Progenitor cell of endocrine pancreas (in vitro differentiated cells): ENCODE measurements around the gene FLRT1. TPM values are rescaled to one million over a fixed set of nuclear protein-coding genes. Genes with fewer than 3 reads are reported as not detected.

Experiments
- DNase-seq: peaks from one replicate; pipeline ENCODE4 v3.0.0; 2021; ENCODE audit warnings: low spot score; ENCODE audit not compliant: unreplicated experiment
- H3K27ac Mint-ChIP-seq: 2 replicates; pipeline ENCODE4 v1.8.0; 2021; ENCODE audit warnings: mild to moderate bottlenecking, moderate library complexity, mixed read lengths
- H3K27me3 Mint-ChIP-seq: 2 replicates; pipeline ENCODE4 v1.8.0; 2021; ENCODE audit warnings: mixed read lengths
- H3K36me3 Mint-ChIP-seq: 2 replicates; pipeline ENCODE4 v1.8.0; 2022; ENCODE audit warnings: mixed read lengths; ENCODE audit not compliant: insufficient read depth
- H3K4me1 Mint-ChIP-seq: 2 replicates; pipeline ENCODE4 v1.8.0; 2021; ENCODE audit warnings: low read depth, mixed read lengths
- H3K4me3 Mint-ChIP-seq: 2 replicates; pipeline ENCODE4 v1.8.0; 2021; ENCODE audit warnings: low read depth, mild to moderate bottlenecking, moderate library complexity, mixed read lengths
- H3K9me3 Mint-ChIP-seq: 2 replicates; pipeline ENCODE4 v1.8.0; 2021; ENCODE audit warnings: low read depth, mixed read lengths
- total RNA-seq: library from RNA; stranded (reverse); gene quantifications from 2 replicates; pipeline ENCODE4 v1.2.1, GENCODE V29; 2021
- TF ChIP-seq, protein P1 (sequence below): fragments of 200-600 bp; sonication (generic); IDR thresholded peaks from one replicate; pipeline ENCODE4 v1.5.0; 2021; ENCODE audit warnings: antibody characterized with exemption, mild to moderate bottlenecking; ENCODE audit not compliant: unreplicated experiment

The FLRT1 gene
- total RNA-seq, 1 donor from 2014 or later: 0.17 TPM

DNA sequence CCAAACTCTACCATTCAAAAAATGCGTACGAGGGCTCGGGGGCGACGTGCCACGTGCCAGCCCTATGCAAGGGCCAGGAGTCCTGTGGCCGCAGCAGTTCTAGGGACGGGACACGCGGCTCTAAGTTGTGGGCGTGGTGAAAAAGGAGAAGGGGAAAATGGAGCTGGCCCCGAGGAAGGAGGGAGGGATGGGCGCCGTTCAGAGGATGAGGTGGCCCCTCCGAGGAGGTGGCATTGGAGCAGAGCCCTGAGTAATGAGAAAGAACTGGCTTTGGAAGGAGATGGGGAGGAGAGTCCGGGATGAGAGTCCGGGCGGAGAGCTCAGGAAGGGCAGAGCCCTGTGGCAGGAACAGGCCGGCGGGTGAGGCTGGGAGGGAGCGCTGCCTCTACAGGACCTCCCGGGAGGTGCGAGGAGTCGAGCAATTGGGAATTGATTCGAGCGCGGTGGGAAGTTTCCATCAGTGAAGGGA, 28.5 kb upstream of the FLRT1 start:
- Mint-ChIP-seq H3K27ac (no peak overlapping the region), H3K27me3 (peaks cover 38% of the 10 kb centered on the region), H3K36me3 (peaks cover 4% of the 10 kb centered on the region), H3K9me3 (no peaks in the 10 kb centered on the region), H3K4me3 (peak overlapping the region; percentile 28), H3K4me1 (peaks cover 21% of the 10 kb centered on the region)
- no peak for DNase-seq
- TF ChIP-seq, protein P1, sequence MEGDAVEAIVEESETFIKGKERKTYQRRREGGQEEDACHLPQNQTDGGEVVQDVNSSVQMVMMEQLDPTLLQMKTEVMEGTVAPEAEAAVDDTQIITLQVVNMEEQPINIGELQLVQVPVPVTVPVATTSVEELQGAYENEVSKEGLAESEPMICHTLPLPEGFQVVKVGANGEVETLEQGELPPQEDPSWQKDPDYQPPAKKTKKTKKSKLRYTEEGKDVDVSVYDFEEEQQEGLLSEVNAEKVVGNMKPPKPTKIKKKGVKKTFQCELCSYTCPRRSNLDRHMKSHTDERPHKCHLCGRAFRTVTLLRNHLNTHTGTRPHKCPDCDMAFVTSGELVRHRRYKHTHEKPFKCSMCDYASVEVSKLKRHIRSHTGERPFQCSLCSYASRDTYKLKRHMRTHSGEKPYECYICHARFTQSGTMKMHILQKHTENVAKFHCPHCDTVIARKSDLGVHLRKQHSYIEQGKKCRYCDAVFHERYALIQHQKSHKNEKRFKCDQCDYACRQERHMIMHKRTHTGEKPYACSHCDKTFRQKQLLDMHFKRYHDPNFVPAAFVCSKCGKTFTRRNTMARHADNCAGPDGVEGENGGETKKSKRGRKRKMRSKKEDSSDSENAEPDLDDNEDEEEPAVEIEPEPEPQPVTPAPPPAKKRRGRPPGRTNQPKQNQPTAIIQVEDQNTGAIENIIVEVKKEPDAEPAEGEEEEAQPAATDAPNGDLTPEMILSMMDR: no peak

DNA sequence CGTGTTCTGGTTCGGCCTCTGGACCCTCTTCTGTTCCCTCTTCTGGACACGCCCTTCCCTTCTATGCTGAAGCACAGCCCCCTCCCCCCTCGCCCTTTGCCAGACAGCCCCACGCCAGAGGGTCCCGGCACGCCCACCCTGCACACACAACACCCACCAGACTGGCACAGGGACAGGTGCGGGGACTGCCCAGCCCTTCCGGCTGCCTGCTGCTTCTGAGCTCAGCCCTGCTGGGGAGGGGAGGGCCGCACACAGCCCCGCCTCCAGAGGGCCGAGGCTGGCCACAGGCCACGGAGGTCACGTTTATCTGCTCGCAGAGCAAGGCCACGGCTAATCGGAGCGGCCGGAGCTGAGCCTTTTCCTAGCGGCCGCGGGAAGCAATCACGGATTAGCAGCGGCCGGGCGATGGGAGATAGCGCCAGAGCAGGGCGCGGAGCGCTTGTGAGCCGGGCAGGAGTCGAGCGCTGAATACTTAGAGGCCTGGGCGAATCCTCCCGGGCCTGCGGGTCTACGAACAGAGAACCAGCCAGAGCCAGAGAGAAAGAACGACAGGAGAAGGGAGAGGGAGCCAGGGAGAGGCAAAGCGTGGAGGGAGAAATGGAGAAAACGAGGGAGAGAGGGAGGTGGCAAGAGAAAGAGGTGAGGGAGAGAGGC, 28.0 kb upstream of the FLRT1 start:
- H3K36me3 Mint-ChIP-seq: peaks cover 4% of the 10 kb centered on the region
- H3K4me1 Mint-ChIP-seq: peaks cover 21% of the 10 kb centered on the region
- peak; percentile 64 for DNase-seq
- TF ChIP-seq, protein P1: peak; percentile 47
- no peaks in the 10 kb centered on the region for H3K9me3 Mint-ChIP-seq
- H3K27me3 Mint-ChIP-seq: peaks cover 38% of the 10 kb centered on the region
- H3K4me3 Mint-ChIP-seq: peak overlapping the region; percentile 25
- peak overlapping the region; percentile 8 for H3K27ac Mint-ChIP-seq

DNA sequence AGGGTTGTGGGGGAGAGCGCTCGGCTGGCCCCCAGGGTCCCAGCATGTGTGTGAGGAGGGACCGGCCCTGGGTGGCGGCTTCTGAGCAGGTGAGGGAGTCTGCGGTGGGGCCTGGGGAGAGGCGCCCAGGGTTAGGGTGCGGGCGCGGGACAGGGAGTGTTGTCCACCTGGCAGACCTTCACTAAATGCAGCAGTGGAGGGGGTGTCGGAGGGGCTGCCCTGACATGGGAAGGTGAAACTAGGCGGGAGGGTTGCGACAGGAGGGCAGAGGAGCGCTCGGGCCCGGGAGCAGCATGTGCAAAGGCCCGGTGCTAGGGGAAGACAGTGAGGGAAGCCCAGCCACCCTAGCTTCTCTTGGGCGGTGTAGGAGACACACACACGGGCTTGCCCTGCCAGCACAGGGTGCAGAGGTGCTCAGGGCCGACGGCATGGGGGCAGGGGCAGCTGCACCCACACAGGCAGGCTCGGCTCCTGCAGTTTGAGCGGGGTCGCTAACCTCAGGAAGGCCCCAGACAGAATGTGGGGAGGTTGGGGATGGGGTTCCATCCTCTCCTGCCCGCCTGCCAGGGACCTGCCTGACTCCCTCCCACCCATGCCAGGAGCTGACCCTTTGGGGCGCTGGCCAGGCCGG, 27.3 kb upstream of the FLRT1 start:
- H3K27me3 Mint-ChIP-seq: peaks cover 33% of the 10 kb centered on the region
- DNase-seq: no peak
- H3K4me1 Mint-ChIP-seq: peaks cover 21% of the 10 kb centered on the region
- no peaks in the 10 kb centered on the region for H3K9me3 Mint-ChIP-seq
- no peak overlapping the region for H3K4me3 Mint-ChIP-seq
- peaks cover 4% of the 10 kb centered on the region for H3K36me3 Mint-ChIP-seq
- H3K27ac Mint-ChIP-seq: peak overlapping the region; percentile 8
- TF ChIP-seq, protein P1: no peak

DNA sequence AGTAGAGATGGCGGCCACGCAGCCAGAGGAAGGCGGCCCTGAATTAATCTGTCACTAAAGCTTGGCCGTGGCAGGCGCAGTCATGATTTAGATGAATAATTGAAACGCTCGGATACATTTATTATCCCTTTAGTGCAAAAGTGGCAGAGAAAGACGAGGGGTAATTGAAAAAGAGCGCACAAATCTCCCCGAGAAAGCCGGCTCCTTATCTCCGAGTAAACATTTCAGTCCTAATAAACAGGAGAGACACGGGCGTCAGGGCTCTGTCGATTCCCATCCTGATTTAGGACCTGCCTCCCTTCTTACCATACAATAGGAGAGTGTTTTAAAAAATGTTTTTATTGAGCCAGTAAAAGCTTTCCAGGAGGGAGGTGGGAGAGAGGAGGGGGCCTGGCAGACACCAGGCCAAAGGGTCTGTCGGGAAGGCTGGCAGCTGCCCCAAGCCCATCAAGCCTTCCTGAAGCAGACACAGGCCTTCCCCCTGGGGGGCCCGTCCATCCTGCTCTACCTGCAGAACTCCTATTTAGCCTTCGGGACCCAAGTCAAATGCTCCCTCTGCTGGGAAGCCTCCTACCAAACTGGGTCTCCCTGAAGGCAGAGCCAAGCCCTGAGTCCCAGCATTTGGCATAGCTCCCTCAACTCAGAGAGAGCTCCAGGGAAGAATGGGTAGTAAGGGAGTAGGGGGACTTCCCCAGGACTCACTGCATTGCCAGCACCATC, 26.7 kb upstream of the FLRT1 start:
- TF ChIP-seq, protein P1: no peak
- Mint-ChIP-seq H3K4me1 (peaks cover 23% of the 10 kb centered on the region), H3K27ac (no peak overlapping the region), H3K27me3 (peaks cover 29% of the 10 kb centered on the region), H3K4me3 (no peak overlapping the region), H3K9me3 (no peaks in the 10 kb centered on the region), H3K36me3 (no peaks in the 10 kb centered on the region)
- no peak for DNase-seq

DNA sequence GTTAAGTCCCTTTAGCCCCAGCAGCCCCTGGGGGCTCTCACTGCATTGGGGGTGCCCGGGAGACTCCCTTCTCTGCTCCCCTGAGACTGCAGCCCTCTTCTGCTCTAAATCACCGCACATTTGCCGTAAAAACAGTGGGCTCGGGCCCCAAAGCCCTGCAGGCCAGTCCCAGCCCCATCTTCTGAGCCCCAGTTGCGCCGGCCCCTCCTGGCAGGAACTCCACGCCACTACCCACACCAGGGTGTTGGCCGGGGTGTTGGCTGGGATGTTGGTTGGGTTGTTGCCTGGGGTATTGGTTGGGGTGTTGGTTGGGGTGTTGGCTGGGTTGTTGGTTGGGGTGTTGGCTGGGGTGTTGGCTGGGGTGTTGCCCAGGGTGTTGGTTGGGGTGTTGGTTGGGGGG, 26.0 kb upstream of the FLRT1 start:
- Mint-ChIP-seq H3K9me3 (no peaks in the 10 kb centered on the region), H3K4me1 (peaks cover 28% of the 10 kb centered on the region), H3K27me3 (peaks cover 25% of the 10 kb centered on the region), H3K4me3 (no peak overlapping the region), H3K36me3 (no peaks in the 10 kb centered on the region), H3K27ac (no peak overlapping the region)
- TF ChIP-seq, protein P1: no peak
- no peak for DNase-seq
